Chondrocyte (in vitro differentiated cells): Measurements from ENCODE around the gene AKAP8. TPM values are rescaled to one million over a fixed set of nuclear protein-coding genes. Genes with fewer than 3 reads are reported as not detected.

Experiments used
- DNase-seq: peaks from one replicate; pipeline ENCODE4 v3.0.0; 2021; ENCODE audit warnings: mixed read lengths, low spot score
- H3K27ac Mint-ChIP-seq: one replicate; pipeline ENCODE4 v1.8.0; 2021; ENCODE audit warnings: mild to moderate bottlenecking, moderate library complexity, mixed read lengths; ENCODE audit not compliant: unreplicated experiment
- H3K27me3 Mint-ChIP-seq: 2 replicates; pipeline ENCODE4 v1.8.0; 2021; ENCODE audit warnings: low read depth, mixed read lengths
- H3K36me3 Mint-ChIP-seq: 2 replicates; pipeline ENCODE4 v1.8.0; 2021; ENCODE audit warnings: low read depth, mixed read lengths
- H3K4me1 Mint-ChIP-seq: 2 replicates; pipeline ENCODE4 v1.8.0; 2021; ENCODE audit warnings: low read depth, mild to moderate bottlenecking, mixed read lengths
- H3K4me3 Mint-ChIP-seq: one replicate; pipeline ENCODE4 v1.8.0; 2021; ENCODE audit warnings: mild to moderate bottlenecking, moderate library complexity, mixed read lengths; ENCODE audit not compliant: unreplicated experiment
- H3K9me3 Mint-ChIP-seq: 2 replicates; pipeline ENCODE4 v1.8.0; 2021; ENCODE audit warnings: low read depth, mixed read lengths
- CTCF ChIP-seq: fragments of 200-600 bp; sonication (generic); IDR thresholded peaks from 2 replicates; pipeline ENCODE4 v1.5.0; 2021; ENCODE audit warnings: antibody characterized with exemption, mild to moderate bottlenecking, moderate library complexity
- total RNA-seq: library from RNA; stranded (reverse); gene quantifications from 3 replicates; pipeline ENCODE4 v1.2.1, GENCODE V29; 2021

Gene AKAP8
- total RNA-seq, 1 donor from 2014 or later, result 23.5 TPM

- peak; percentile 87 for DNase-seq
- Mint-ChIP-seq H3K4me1 (peaks cover 23% of the 10 kb centered on the region), H3K4me3 (no peak overlapping the region), H3K27ac (no peak overlapping the region), H3K9me3 (no peaks in the 10 kb centered on the region), H3K36me3 (peaks cover 13% of the 10 kb centered on the region), H3K27me3 (no peaks in the 10 kb centered on the region)
- TF ChIP-seq CTCF, result no peak
These were observed 6.7 kb downstream of the AKAP8 start for GRCh38 chr19:15372891-15373301.

GRCh38 chr19:15372470-15372869 lies 7.1 kb downstream of the AKAP8 start:
- Mint-ChIP-seq H3K9me3 (no peaks in the 10 kb centered on the region), H3K27ac (no peak overlapping the region), H3K27me3 (no peaks in the 10 kb centered on the region), H3K36me3 (peaks cover 16% of the 10 kb centered on the region), H3K4me1 (peaks cover 19% of the 10 kb centered on the region), H3K4me3 (no peak overlapping the region)
- no peak for TF ChIP-seq CTCF
- no peak for DNase-seq

GRCh38 chr19:15371786-15372380 lies 7.7 kb downstream of the AKAP8 start:
- H3K27ac Mint-ChIP-seq, result no peak overlapping the region
- DNase-seq, result peak; percentile 61
- no peak overlapping the region for H3K4me3 Mint-ChIP-seq
- H3K4me1 Mint-ChIP-seq, result peaks cover 13% of the 10 kb centered on the region
- TF ChIP-seq CTCF, result no peak
- H3K9me3 Mint-ChIP-seq, result no peaks in the 10 kb centered on the region
- H3K36me3 Mint-ChIP-seq, result peaks cover 16% of the 10 kb centered on the region
- H3K27me3 Mint-ChIP-seq, result no peaks in the 10 kb centered on the region

GRCh38 chr19:15371119-15371518 lies 8.5 kb downstream of the AKAP8 start:
- Mint-ChIP-seq H3K36me3 (peaks cover 18% of the 10 kb centered on the region), H3K27me3 (no peaks in the 10 kb centered on the region), H3K4me3 (no peak overlapping the region), H3K27ac (no peak overlapping the region), H3K4me1 (peaks cover 8% of the 10 kb centered on the region), H3K9me3 (no peaks in the 10 kb centered on the region)
- DNase-seq, result peak; percentile 65
- TF ChIP-seq CTCF, result no peak

- H3K4me1 Mint-ChIP-seq, result no peaks in the 10 kb centered on the region
- no peak for TF ChIP-seq CTCF
- no peaks in the 10 kb centered on the region for H3K9me3 Mint-ChIP-seq
- H3K27me3 Mint-ChIP-seq, result no peaks in the 10 kb centered on the region
- no peak overlapping the region for H3K27ac Mint-ChIP-seq
- peaks cover 22% of the 10 kb centered on the region for H3K36me3 Mint-ChIP-seq
- DNase-seq, result no peak
- H3K4me3 Mint-ChIP-seq, result no peak overlapping the region
These were observed 10.0 kb downstream of the AKAP8 start for GRCh38 chr19:15369594-15369891.
